Kidney epithelial cell (primary cell): Measurements from ENCODE around the gene TBC1D4. TPM values are rescaled to one million over a fixed set of nuclear protein-coding genes. Genes with fewer than 3 reads are reported as not detected.

Experiments used
- DNase-seq: peaks from one replicate; pipeline ENCODE4 v3.0.0-alpha.2; 2010; ENCODE audit warnings: low read depth
- H3K27me3 ChIP-seq: 2 replicates; pipeline ENCODE4 v1.6.0; 2011; ENCODE audit warnings: low read length; ENCODE audit not compliant: control insufficient read depth, insufficient read depth
- H3K36me3 ChIP-seq: 2 replicates; pipeline ENCODE4 v1.5.1; 2011; ENCODE audit warnings: low read length; ENCODE audit not compliant: control insufficient read depth, insufficient read depth
- H3K4me3 ChIP-seq: 2 replicates; pipeline ENCODE4 v1.5.1; 2011; ENCODE audit warnings: low read depth, mild to moderate bottlenecking, control low read depth, low read length
- total RNA-seq: library from RNA; depleted of rRNA; stranded (reverse); fragments of >200 nt; gene quantifications from 2 replicates; pipeline ENCODE4 v1.2.3, GENCODE V29; 2015
- TF ChIP-seq, protein P1 (sequence below): IDR thresholded peaks from 2 replicates; pipeline ENCODE4 v1.5.1; 2011; ENCODE audit warnings: mild to moderate bottlenecking, moderate library complexity, low read length, control low read depth, inconsistent platforms; ENCODE audit not compliant: insufficient read depth, poor library complexity, severe bottlenecking

TBC1D4 gene
- total RNA-seq, 1 donor from 2014 or later: 8.6 TPM

DNA sequence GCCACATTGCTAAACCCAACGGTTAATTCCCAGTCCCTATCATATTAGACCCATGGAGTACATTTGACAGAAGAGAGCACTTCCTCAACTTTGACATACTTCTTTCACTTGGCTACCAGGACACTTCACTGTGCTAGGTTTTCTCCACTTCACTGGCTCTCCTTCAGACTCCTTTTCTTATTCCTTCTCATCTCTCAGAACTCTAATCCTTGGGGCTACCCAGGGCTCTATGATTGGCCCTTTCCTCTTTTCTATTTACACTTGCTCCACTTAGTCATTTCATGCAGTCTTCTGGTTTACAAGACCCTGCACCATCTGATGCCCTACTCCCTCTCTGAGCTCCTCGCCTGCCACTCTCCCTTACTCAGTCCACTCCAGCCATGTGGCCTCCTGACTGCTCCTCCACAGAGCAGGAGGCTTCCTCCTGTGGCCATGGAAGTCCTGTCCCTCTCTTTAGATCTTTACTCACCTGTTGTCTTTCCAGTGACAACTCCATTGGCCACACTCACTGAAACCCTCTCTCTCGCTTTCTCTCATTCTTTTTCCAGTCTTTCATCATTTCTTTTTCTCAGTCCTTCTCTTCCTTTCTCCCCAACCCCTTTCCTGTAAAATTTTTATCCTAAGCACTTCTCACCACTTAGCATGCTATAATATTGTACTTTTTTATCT, 90.4 kb downstream of the TBC1D4 start:
- Histone ChIP-seq H3K36me3 (no peaks in the 10 kb centered on the region), H3K27me3 (no peaks in the 10 kb centered on the region), H3K4me3 (no peak overlapping the region)
- DNase-seq: no peak
- TF ChIP-seq, protein P1, sequence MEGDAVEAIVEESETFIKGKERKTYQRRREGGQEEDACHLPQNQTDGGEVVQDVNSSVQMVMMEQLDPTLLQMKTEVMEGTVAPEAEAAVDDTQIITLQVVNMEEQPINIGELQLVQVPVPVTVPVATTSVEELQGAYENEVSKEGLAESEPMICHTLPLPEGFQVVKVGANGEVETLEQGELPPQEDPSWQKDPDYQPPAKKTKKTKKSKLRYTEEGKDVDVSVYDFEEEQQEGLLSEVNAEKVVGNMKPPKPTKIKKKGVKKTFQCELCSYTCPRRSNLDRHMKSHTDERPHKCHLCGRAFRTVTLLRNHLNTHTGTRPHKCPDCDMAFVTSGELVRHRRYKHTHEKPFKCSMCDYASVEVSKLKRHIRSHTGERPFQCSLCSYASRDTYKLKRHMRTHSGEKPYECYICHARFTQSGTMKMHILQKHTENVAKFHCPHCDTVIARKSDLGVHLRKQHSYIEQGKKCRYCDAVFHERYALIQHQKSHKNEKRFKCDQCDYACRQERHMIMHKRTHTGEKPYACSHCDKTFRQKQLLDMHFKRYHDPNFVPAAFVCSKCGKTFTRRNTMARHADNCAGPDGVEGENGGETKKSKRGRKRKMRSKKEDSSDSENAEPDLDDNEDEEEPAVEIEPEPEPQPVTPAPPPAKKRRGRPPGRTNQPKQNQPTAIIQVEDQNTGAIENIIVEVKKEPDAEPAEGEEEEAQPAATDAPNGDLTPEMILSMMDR: no peak

DNA sequence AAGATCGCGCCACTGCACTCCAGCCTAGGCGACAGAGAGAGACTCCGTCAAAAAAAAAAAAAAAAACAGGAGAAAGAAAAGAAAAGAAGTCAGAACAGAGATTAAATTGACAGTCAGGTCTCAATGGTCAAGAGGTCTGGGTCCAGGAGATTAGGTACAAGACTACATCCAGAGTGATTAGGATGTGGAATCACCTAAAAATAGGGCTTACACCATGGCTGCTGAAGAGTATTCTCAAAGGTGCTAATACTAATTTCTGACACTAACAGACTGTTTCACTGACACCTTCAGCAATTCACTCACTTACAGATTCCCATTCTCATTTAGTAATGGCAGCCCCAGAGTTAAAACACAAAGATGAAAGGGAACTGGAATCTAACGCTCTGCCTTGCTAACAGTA, 91.7 kb downstream of the TBC1D4 start:
- Histone ChIP-seq H3K4me3 (no peak overlapping the region), H3K36me3 (no peaks in the 10 kb centered on the region), H3K27me3 (no peaks in the 10 kb centered on the region)
- no peak for DNase-seq
- TF ChIP-seq, protein P1: no peak

DNA sequence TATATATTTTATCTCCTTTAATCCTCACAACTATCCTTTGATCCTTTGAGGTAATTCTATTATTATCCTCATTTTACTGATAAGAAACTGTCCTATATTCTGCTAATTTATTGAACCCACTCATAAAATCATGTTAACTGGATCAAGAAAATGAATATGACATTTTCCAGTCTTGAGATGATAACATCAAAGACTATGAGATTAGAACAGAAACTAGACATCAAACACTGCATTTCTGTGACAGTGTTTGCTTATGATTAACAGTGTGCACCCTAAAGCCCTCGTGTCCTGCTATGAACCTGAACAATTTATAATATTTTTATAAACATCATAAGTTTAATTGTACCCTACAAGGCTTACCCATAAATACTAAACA, 96.3 kb downstream of the TBC1D4 start:
- Histone ChIP-seq H3K4me3 (no peak overlapping the region), H3K36me3 (no peaks in the 10 kb centered on the region), H3K27me3 (no peaks in the 10 kb centered on the region)
- TF ChIP-seq, protein P1: no peak
- no peak for DNase-seq

DNA sequence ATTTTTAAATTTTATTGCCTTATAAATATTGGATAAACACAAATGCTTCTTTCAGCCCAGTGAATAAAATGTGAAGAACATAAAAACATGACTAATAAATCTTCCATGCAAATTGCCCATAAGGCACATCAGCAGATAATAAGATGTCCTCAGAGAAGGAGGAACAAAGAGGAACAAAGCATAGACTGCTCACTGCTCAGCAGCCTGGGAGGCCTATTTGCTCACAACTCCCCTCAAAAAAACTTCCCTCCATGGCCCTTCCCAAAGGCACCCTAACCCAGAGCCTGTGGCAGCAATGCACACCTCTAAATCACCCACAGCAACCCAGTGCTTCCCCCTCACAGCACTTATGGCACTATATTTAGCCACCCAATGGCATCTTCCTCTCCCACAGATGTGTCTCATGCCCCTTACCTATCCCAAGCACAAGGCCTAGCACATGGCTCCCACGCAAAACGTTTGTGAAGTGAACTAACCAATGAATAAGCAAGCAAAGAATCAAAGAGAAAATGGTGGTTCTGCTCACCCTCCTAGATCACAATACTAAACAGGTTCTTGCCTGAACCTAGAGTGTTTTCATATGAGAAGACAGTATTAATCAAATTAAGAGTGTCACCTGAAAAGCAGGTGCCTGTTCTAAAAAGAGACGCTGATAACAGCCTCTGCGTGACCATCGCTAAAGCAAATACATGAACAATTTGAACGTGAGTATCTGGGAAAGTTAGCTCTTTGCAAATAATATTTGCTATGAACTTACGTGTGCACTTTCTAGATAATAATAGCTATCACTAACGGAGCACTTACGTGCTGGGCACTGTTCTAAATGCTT, 96.9 kb downstream of the TBC1D4 start:
- no peak overlapping the region for H3K4me3 ChIP-seq
- no peak for DNase-seq
- TF ChIP-seq, protein P1: no peak

DNA sequence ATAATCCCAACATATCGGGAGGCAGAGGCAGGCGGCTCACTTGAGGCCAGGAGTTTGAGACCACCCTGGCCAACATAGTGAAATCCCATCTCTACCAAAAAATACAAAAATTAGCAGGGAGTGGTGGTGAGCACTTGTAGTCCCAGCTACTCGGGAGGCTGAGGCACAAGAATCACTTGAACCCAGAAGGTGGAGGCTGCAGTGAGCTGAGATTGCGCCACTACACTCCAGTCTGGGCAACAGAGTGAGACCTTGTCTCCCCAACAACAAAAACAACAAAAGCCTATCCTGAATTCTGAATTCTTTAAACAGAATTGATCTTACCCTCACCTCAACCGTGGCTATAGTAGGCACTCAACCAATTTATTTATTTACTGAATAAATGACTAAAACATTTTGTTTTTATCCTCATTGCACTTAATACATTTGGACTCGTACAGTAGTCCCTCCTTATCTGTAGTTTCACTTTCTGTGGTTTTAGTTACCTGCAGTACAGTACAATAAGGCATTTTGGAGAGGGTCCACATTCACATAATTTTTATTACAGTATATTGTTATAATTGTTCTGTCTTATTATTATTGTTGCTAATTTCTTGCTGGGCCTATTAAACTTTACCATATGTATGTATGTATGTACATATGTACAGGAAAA, 98.8 kb downstream of the TBC1D4 start:
- Histone ChIP-seq H3K4me3 (no peak overlapping the region), H3K36me3 (no peaks in the 10 kb centered on the region), H3K27me3 (no peaks in the 10 kb centered on the region)
- TF ChIP-seq, protein P1: no peak
- DNase-seq: no peak

More for the DNA sequence above, 96.9 kb downstream of the TBC1D4 start:
- no peaks in the 10 kb centered on the region for H3K27me3 ChIP-seq
- H3K36me3 ChIP-seq: no peaks in the 10 kb centered on the region
